ENCODE data around the gene SMC1B.
"Not testable (repeated sequence)": the region's sequence is repeated elsewhere in the genome, so short reads cannot be mapped to it uniquely, and the experiment has no call there.

Gene SMC1B

DNA sequence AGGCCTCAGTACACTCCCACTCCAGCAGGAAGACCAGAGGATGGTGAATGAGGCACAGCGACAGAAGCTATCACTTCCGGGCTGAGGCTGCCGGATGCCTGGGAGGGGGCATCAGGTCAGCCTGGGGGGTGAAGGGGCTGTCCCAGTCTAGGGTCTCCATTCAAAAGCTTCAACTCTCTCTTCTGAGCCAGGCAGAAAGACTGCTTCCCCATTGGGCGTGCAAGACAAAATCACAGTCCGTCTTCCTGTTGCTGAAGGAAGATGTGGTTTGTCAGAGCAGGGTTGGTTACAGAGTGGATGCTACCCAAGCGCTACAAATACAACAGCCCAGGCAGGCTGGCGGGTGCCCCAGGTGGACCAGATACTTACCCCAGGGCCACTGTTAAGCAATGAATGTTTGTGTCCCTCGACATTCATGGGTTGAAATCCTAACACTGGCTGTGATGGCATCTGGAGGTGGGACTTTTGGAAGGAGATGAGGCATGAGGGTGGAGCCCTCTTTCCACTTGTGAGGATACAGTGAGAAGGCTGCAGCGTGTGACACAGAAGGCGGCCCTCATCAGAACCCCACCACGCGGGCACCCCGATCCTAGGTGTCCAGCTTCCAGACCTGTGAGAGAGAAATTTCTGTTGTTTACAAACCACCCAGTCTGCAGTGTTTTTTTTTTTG is 116.6 kb downstream of the SMC1B start:
- DNase-seq, result no peak

DNA sequence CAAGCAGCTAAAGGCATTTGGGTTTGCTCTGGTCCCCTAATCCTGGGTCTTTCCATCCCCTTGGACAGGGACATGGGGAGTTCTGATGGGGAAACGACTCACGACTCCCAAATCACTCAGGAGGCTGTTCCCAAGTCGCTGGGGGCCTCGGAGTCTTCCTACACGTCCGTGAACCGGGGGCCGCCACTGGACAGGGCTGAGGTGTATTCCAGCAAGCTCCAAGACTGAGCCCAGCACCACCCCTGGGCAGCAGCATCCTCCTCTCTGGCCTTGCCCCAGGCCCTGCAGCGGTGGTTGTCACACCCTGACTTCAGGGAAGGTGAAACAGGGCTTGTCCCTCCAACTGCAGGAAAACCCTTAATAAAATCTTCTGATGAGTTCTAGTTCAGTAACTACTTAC is 117.9 kb downstream of the SMC1B start:
- no peak for DNase-seq

DNA sequence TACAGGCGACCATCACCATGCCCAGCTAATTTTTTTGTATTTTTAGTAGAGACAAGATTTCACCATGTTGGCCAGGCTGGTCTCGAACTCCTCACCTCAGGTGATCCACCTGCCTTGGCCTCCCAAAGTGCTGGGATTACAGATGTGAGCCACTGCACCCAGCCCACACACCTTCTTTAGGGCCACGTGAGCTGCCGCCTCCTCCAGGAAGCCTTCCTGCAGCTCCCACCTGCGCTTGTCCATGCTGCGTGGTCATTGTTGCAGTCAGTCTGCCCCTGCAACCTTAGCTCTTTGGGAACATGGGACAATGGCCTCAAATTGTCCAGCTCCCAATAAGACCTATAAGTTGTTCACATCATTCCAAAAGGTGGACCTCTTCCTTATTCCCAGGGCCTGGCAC is 118.4 kb downstream of the SMC1B start:
- not testable (repeated sequence) for DNase-seq
